GM23338 (cell line): ENCODE results near the gene MUC22.

Experiments used
- CREB1 ChIP-seq: fragments of 250-450 bp; sonication (Bioruptor Pico); IDR thresholded peaks from 2 replicates; pipeline ENCODE4 v1.5.0; 2020; ENCODE audit warnings: low read depth, mild to moderate bottlenecking, moderate library complexity
- CTCF ChIP-seq, 2 experiments: fragments of 200-600 bp in 1 of 2; sonication (generic) in 1 of 2; conservative IDR thresholded peaks; 2 replicates each; pipeline versions ENCODE4 v1.5.1 to v1.6.1; 2016 to 2017; ENCODE audit warnings: antibody characterized with exemption in 2 of 2, low read depth in 2 of 2, mild to moderate bottlenecking in 2 of 2, moderate library complexity in 1 of 2
- EZH2 ChIP-seq: fragments of 200-600 bp; sonication (generic); IDR thresholded peaks from one replicate; pipeline ENCODE4 v1.8.0; 2017; ENCODE audit warnings: antibody characterized with exemption, mild to moderate bottlenecking, low read depth; ENCODE audit not compliant: unreplicated experiment
- EZH2phosphoT487 ChIP-seq: fragments of 200-600 bp; sonication (generic); IDR thresholded peaks from one replicate; pipeline ENCODE4 v1.8.1; 2018; ENCODE audit warnings: antibody characterized with exemption; ENCODE audit not compliant: unreplicated experiment
- JUNB ChIP-seq: IDR thresholded peaks from one replicate; pipeline ENCODE4 v1.6.1; 2016; ENCODE audit warnings: antibody characterized with exemption; ENCODE audit not compliant: unreplicated experiment
- NANOG ChIP-seq: IDR thresholded peaks from 2 replicates; pipeline ENCODE4 v1.6.1; 2016; ENCODE audit warnings: antibody characterized with exemption, borderline replicate concordance
- POLR2AphosphoS5 ChIP-seq: IDR thresholded peaks from 2 replicates; pipeline ENCODE4 v1.6.1; 2016; ENCODE audit warnings: antibody characterized with exemption, low read depth
- REST ChIP-seq: IDR thresholded peaks from one replicate; pipeline ENCODE4 v1.6.1; 2018; ENCODE audit warnings: antibody characterized with exemption; ENCODE audit not compliant: unreplicated experiment
- STAT1 ChIP-seq: IDR thresholded peaks from one replicate; pipeline ENCODE4 v1.6.1; 2016; ENCODE audit warnings: antibody characterized with exemption; ENCODE audit not compliant: unreplicated experiment
- ZNF331 ChIP-seq: fragments of 250-450 bp; sonication (Bioruptor Pico); IDR thresholded peaks from 2 replicates; pipeline ENCODE4 v1.5.0; 2020; ENCODE audit warnings: low read depth, mild to moderate bottlenecking, moderate library complexity

GRCh38 chr6:31035862-31036497 lies 25.7 kb downstream of the MUC22 start:
- TF ChIP-seq EZH2 (no peak), CTCF (conservative IDR thresholded peaks at IDR 0.05; ENCODE audit: low read depth in 2 of 2) (no peak), CREB1 (no peak), NANOG (no peak), POLR2AphosphoS5 (no peak), EZH2phosphoT487 (no peak), JUNB (no peak), STAT1 (no peak), REST (no peak), ZNF331 (CRISPR knock-in tag) (no peak)
